ENCODE measurements around the gene GORASP1.

GORASP1 gene

GRCh38 chr3:39125841-39126500 is 18.5 kb upstream of the GORASP1 start:
- peak; percentile 43 for DNase-seq

GRCh38 chr3:39124876-39125840 is 17.7 kb upstream of the GORASP1 start:
- peak; percentile 50 for DNase-seq

- DNase-seq: no peak
Observed at GRCh38 chr3:39122813-39123212, 15.4 kb upstream of the GORASP1 start.

GRCh38 chr3:39121621-39122020 is 14.2 kb upstream of the GORASP1 start:
- no peak for DNase-seq

GRCh38 chr3:39118931-39119660 is 11.7 kb upstream of the GORASP1 start:
- no peak for DNase-seq

- DNase-seq: no peak
Observed at GRCh38 chr3:39118079-39118478, 10.7 kb upstream of the GORASP1 start.

- no peak for DNase-seq
Observed at GRCh38 chr3:39115870-39116269, 8.4 kb upstream of the GORASP1 start.

GRCh38 chr3:39114456-39114855 is 7.0 kb upstream of the GORASP1 start:
- no peak for DNase-seq

- no peak for DNase-seq
Observed at GRCh38 chr3:39113291-39113690, 5.9 kb upstream of the GORASP1 start.

- no peak for DNase-seq
Observed at GRCh38 chr3:39112535-39112934, 5.1 kb upstream of the GORASP1 start.

- no peak for DNase-seq
Observed at GRCh38 chr3:39112113-39112512, 4.7 kb upstream of the GORASP1 start.

GRCh38 chr3:39110041-39110639 is 2.7 kb upstream of the GORASP1 start:
- no peak for DNase-seq

GRCh38 chr3:39109086-39109485 is 1.7 kb upstream of the GORASP1 start:
- DNase-seq: no peak

GRCh38 chr3:39108200-39108710 is 828 bp upstream of the GORASP1 start:
- DNase-seq: no peak

GRCh38 chr3:39106851-39107387 is 508 bp downstream of the GORASP1 start:
- DNase-seq: peak; percentile 48

- DNase-seq: peak; percentile 34
Observed at GRCh38 chr3:39106281-39106811, 1.1 kb downstream of the GORASP1 start.

GRCh38 chr3:39105687-39106063 is 1.8 kb downstream of the GORASP1 start:
- no peak for DNase-seq

- no peak for DNase-seq
Observed at GRCh38 chr3:39104961-39105686, 2.3 kb downstream of the GORASP1 start.

- DNase-seq: no peak
Observed at GRCh38 chr3:39103791-39104552, 3.5 kb downstream of the GORASP1 start.

- no peak for DNase-seq
Observed at GRCh38 chr3:39103324-39103693, 4.1 kb downstream of the GORASP1 start.

Data from fibroblast of skin of abdomen (primary cell).